NB4 (cell line): ENCODE results near the gene POLR2L.

Experiments
- DNase-seq: peaks from one replicate; pipeline ENCODE4 v3.0.0; 2010; ENCODE audit warnings: low read depth
- H3K4me3 ChIP-seq: one replicate; pipeline ENCODE4 v1.5.1; 2011; ENCODE audit warnings: mild to moderate bottlenecking, low read depth, low read length, moderate library complexity
- MAX ChIP-seq: IDR thresholded peaks from 2 replicates; pipeline ENCODE4 v1.6.1; 2011; ENCODE audit warnings: low read depth, low read length
- MYC ChIP-seq: IDR thresholded peaks from 2 replicates; pipeline ENCODE4 v1.6.1; 2011; ENCODE audit warnings: low read depth, low read length
- POLR2A ChIP-seq: IDR thresholded peaks from 2 replicates; pipeline ENCODE4 v1.6.1; 2011; ENCODE audit warnings: mild to moderate bottlenecking; ENCODE audit not compliant: insufficient read length; ENCODE audit errors: extremely low read depth
- TF ChIP-seq, protein P1 (sequence below): IDR thresholded peaks from one replicate; pipeline ENCODE4 v1.5.1; 2012; ENCODE audit warnings: low read depth, low read length

Gene POLR2L

DNA sequence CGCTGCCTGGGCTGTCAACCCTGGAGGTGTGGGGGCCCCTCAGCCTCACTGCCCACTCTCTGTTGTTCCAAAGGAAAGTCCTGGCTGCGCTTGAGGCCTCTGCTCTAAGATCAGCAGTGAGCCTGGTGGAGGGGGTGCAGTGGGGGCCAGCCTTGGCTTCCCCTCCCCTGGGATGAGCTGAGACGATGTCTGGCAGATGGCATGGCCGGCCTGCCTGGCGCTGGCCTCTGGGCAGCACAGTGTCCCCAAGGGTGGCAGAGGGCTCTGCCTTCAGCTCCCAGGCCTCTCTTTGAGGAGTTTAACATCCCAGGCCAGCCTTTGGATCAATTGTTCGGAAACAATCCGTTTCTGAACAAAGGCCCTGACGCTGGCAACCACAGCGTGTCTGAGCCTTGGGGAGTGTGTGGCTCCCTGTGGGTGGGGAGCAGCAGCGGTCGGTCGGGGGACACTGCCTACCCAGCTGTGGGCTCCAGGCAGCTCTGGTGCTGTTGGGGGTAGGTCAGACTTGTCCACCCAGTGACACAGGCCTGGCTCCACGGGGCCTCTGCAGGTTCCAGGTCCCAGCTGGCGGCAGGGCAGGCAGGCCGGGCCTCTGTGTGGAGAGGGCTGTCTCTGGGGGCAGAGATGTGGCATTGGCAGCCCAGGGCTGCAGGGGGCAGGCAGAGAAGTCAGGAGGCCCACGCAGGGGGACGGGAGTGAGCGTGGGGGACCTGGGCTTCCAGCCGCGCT is 12.4 kb upstream of the POLR2L start:
- H3K4me3 ChIP-seq: no peak overlapping the region
- TF ChIP-seq MYC: no peak
- no peak for TF ChIP-seq MAX
- TF ChIP-seq POLR2A: no peak
- TF ChIP-seq, protein P1, sequence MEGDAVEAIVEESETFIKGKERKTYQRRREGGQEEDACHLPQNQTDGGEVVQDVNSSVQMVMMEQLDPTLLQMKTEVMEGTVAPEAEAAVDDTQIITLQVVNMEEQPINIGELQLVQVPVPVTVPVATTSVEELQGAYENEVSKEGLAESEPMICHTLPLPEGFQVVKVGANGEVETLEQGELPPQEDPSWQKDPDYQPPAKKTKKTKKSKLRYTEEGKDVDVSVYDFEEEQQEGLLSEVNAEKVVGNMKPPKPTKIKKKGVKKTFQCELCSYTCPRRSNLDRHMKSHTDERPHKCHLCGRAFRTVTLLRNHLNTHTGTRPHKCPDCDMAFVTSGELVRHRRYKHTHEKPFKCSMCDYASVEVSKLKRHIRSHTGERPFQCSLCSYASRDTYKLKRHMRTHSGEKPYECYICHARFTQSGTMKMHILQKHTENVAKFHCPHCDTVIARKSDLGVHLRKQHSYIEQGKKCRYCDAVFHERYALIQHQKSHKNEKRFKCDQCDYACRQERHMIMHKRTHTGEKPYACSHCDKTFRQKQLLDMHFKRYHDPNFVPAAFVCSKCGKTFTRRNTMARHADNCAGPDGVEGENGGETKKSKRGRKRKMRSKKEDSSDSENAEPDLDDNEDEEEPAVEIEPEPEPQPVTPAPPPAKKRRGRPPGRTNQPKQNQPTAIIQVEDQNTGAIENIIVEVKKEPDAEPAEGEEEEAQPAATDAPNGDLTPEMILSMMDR: no peak
- DNase-seq: no peak

DNA sequence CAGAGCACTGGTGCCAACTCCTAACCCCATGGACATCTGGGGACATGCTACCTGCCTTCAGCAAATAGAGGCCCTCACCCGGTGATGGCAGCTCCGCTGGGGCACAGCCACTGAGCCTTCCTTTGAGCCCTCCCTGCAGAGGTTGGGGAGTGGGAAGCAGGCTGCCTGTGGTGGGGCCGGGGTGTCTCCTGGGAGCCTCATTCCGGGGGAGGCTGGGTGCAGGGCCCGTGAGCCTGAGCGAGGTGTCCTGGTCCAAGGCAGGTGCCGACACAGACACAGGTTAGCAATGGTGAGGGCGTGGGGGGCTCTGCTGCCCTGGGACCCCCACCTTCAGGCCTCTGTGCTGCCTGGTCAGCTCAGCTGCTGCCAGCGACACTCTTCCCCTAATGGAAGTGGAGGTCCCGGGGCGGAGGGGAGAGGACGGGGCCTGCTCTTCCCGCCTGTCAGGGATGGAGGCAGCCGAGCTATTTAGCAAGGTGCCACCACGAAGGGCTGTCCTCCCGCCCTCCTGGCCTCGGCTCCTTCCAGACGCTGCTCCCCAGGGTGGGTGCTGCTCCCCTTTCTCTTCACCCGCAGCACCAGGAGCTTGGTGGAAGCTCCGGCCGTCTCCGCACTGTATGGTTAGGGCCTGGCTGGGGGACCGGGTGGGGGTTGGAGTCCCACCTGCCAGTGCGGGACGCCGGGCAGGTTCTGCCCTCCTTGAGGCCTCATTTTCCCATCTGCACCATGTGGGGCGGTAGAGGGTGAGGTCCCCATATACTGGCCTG is 11.5 kb upstream of the POLR2L start:
- no peak overlapping the region for H3K4me3 ChIP-seq
- TF ChIP-seq, protein P1: no peak
- TF ChIP-seq POLR2A (no peak), MYC (no peak)
- no peak for DNase-seq

GRCh38 chr11:852762-853161 is 10.4 kb upstream of the POLR2L start:
- H3K4me3 ChIP-seq: no peak overlapping the region
- TF ChIP-seq, protein P1: no peak
- TF ChIP-seq POLR2A (no peak), MAX (no peak), MYC (no peak)
- no peak for DNase-seq

GRCh38 chr11:850775-851763 is 8.7 kb upstream of the POLR2L start:
- TF ChIP-seq MAX (no peak), MYC (no peak), POLR2A (no peak)
- TF ChIP-seq, protein P1: no peak
- H3K4me3 ChIP-seq: no peak overlapping the region
- no peak for DNase-seq

GRCh38 chr11:849951-850774 is 7.8 kb upstream of the POLR2L start:
- no peak overlapping the region for H3K4me3 ChIP-seq
- DNase-seq: no peak
- TF ChIP-seq MAX (no peak), MYC (no peak), POLR2A (no peak)
- TF ChIP-seq, protein P1: no peak
